K562 (cell line): ENCODE measurements around the gene MYLK3. TPM values are rescaled to one million over a fixed set of nuclear protein-coding genes. Genes with fewer than 3 reads are reported as not detected.

Experiments used
- ATAC-seq: fragments of 200-7000 bp; cut with Tn5 transposase; 3 replicates; pipeline ENCODE4 v1.9.1; 2020; ENCODE audit warnings: moderate library complexity
- BruUV-seq: library from RNA; stranded (reverse); fragments of 400-500 nt; replicated peaks from 2 replicates; lab custom pipeline; 2021; lab: Mats Ljungman, UMichigan
- CTCF ChIA-PET: fragments of 300-600 bp; formaldehyde crosslinking; extraction: SDS; loops from one replicate; lab custom pipeline; 2021; ENCODE audit warnings: low intra/inter-chr PET ratio; lab: Yijun Ruan, JAX
- POLR2A ChIA-PET: fragments of 300-600, 350-650 bp; sonication (Branson Sonifier 250); formaldehyde crosslinking; extraction: SDS; loops from one replicate; lab custom pipeline; 2021; ENCODE audit warnings: antibody characterized with exemption, inconsistent platforms; lab: Yijun Ruan, JAX
- DNase-seq, 4 experiments: peaks; one replicate each; pipeline versions ENCODE4 v3.0.0 to v3.0.0-alpha.2; 2011 to 2018; ENCODE audit warnings: low spot score in 3 of 4, mixed read lengths in 3 of 4; ENCODE audit errors: extremely low read depth in 1 of 4
- FAIRE-seq: peaks from 2 replicates; lab custom pipeline; 2011; peaks lifted over from hg19 to GRCh38; lab: Jason Lieb, UNC
- H2AFZ ChIP-seq: 2 replicates; pipeline ENCODE4 v1.6.0; 2011; ENCODE audit warnings: low read depth, low read length, control low read depth, inconsistent platforms
- H3K27ac ChIP-seq: fragments of 200-600 bp; 3 replicates; pipeline ENCODE4 v1.8.0; 2011; ENCODE audit warnings: low read depth, mild to moderate bottlenecking, control low read depth, inconsistent platforms, low read length, moderate library complexity, mixed read lengths; ENCODE audit errors: extremely low read depth
- H3K27me3 ChIP-seq, 2 experiments: fragments of 300-600 bp in 1 of 2; 2 replicates in 1 of 2; 3 replicates in 1 of 2; pipeline versions ENCODE4 v1.6.0 to v1.8.0; 2011; ENCODE audit warnings: inconsistent platforms in 2 of 2, low read length in 2 of 2, mild to moderate bottlenecking in 1 of 2, mixed read lengths in 1 of 2, moderate library complexity in 1 of 2; ENCODE audit not compliant: control insufficient read depth in 2 of 2, insufficient read depth in 2 of 2
- H3K36me3 ChIP-seq: fragments of 300-600 bp; 3 replicates; pipeline ENCODE4 v1.8.0; 2011; ENCODE audit warnings: mild to moderate bottlenecking, low read length, inconsistent platforms; ENCODE audit not compliant: control insufficient read depth, insufficient read depth
- H3K4me1 ChIP-seq, 2 experiments: fragments of 200-600 bp in 1 of 2; replicated peaks in 1 of 2; 2 replicates in 1 of 2; 3 replicates in 1 of 2; pipeline versions ENCODE4 v1.5.1 to v1.8.0; 2011; ENCODE audit warnings: inconsistent platforms in 2 of 2, low read length in 2 of 2, mild to moderate bottlenecking in 1 of 2, mixed read lengths in 1 of 2, moderate library complexity in 1 of 2; ENCODE audit not compliant: control insufficient read depth in 2 of 2, insufficient read depth in 2 of 2
- H3K4me2 ChIP-seq: 2 replicates; pipeline ENCODE4 v1.6.1; 2011; ENCODE audit warnings: low read length, control low read depth, inconsistent platforms, mixed read lengths; ENCODE audit not compliant: insufficient read depth
- H3K4me3 ChIP-seq: fragments of 200-600 bp; sonication (generic), shearing (Covaris generic); 2 replicates; pipeline ENCODE4 v1.5.1; 2016; ENCODE audit warnings: control low read depth, inconsistent platforms
- H3K79me2 ChIP-seq: fragments of 200-600 bp; 3 replicates; pipeline ENCODE4 v1.8.0; 2011; ENCODE audit warnings: low read length, inconsistent platforms; ENCODE audit not compliant: control insufficient read depth, insufficient read depth
- H3K9ac ChIP-seq, 2 experiments: 2 replicates each; pipeline versions ENCODE4 v1.6.0 to v1.6.1; 2011; ENCODE audit warnings: low read depth in 2 of 2, low read length in 2 of 2, control low read depth in 1 of 2, inconsistent platforms in 1 of 2, mild to moderate bottlenecking in 1 of 2, mixed read lengths in 1 of 2; ENCODE audit not compliant: insufficient read depth in 1 of 2
- H3K9me1 ChIP-seq: one replicate; pipeline ENCODE4 v1.6.0; 2011; ENCODE audit warnings: inconsistent platforms, mild to moderate bottlenecking, low read length, moderate library complexity; ENCODE audit not compliant: control insufficient read depth, insufficient read depth
- H3K9me3 ChIP-seq: replicated peaks from 2 replicates; pipeline ENCODE4 v1.5.1; 2011; ENCODE audit warnings: low read depth, low read length, inconsistent platforms; ENCODE audit not compliant: control insufficient read depth, insufficient read depth
- H4K20me1 ChIP-seq: replicated peaks from 2 replicates; pipeline ENCODE4 v1.6.1; 2011; ENCODE audit warnings: low read length, inconsistent platforms, mixed read lengths; ENCODE audit not compliant: control insufficient read depth, insufficient read depth
- FOXK1 ChIP-seq: sonication (generic); formaldehyde crosslinking; IDR thresholded peaks from 2 replicates; pipeline ENCODE4 v1.8.0; 2022; ENCODE audit warnings: missing genetic modification reagents, mild to moderate bottlenecking, borderline replicate concordance
- MCM2 ChIP-seq: fragments of 450-650 bp; IDR thresholded peaks from 2 replicates; pipeline ENCODE4 v1.6.1; 2017; ENCODE audit warnings: low read depth, mild to moderate bottlenecking
- NFRKB ChIP-seq: fragments of 450-650 bp; IDR thresholded peaks from 2 replicates; pipeline ENCODE4 v1.6.1; 2016; ENCODE audit warnings: low read depth
- PHB2 ChIP-seq: fragments of 450-650 bp; IDR thresholded peaks from 2 replicates; pipeline ENCODE4 v1.6.1; 2017; ENCODE audit warnings: low read depth
- TGIF2 ChIP-seq: sonication (generic); formaldehyde crosslinking; IDR thresholded peaks from 2 replicates; pipeline ENCODE4 v1.8.1; 2022; ENCODE audit warnings: mild to moderate bottlenecking, missing genetic modification reagents, moderate library complexity
- ZNF174 ChIP-seq: fragments of 250-450 bp; sonication (Bioruptor Pico); IDR thresholded peaks from 2 replicates; pipeline ENCODE4 v1.4.0; 2020; ENCODE audit warnings: mild to moderate bottlenecking
- WGBS: fragments of 100-300 bp; shearing (Covaris generic); methylation state at CpG from one replicate; pipeline ENCODE4 v1.1.6; 2016; ENCODE audit warnings: low coverage, mixed read lengths; ENCODE audit not compliant: insufficient coverage; ENCODE audit errors: missing lambda C conversion rate; 5-methylcytosine and 5-hydroxymethylcytosine counted together
- in situ Hi-C: fragments of 300-500 bp; cut with MboI; formaldehyde crosslinking; loops from 4 replicates; pipeline ENCODE4 v1.15.0; 2018; ENCODE audit warnings: inconsistent platforms, mixed read lengths
- intact Hi-C: fragments of 100-400 bp; cut with micrococcal nuclease; formaldehyde crosslinking; loops from 2 replicates; pipeline ENCODE4 v1.14.2; 2022
- polyA plus RNA-seq, 8 experiments: library from polyadenylated mRNA; depleted of rRNA in 4 of 8; stranded (reverse) in 5 of 8; unstranded in 3 of 8; fragments of >200 nt; fragmentation: Nextera tagmentation in 2 of 8; fragmentation: Illumina TruSeq in 1 of 8; extraction: Ambion mirVana in 2 of 8; extraction: Trizol in 1 of 8; gene quantifications; 2 replicates each; pipeline versions ENCODE4 v1.2.1 to v1.2.3, GENCODE V29; 2011 to 2014; ENCODE audit warnings: inconsistent platforms in 1 of 8, missing spikeins in 1 of 8
- total RNA-seq, 7 experiments: library from RNA; depleted of rRNA in 6 of 7; stranded (reverse); fragments of >200 nt in 6 of 7; fragmentation: Illumina TruSeq in 2 of 7; extraction: Trizol in 2 of 7; gene quantifications; 2 replicates each; pipeline versions ENCODE4 v1.2.1 to v1.2.3, GENCODE V29; 2011 to 2021; ENCODE audit warnings: low replicate concordance in 1 of 7
- TF ChIP-seq, protein P1 (sequence below), 2 experiments: fragments of 450-650 bp; formaldehyde crosslinking in 1 of 2; IDR thresholded peaks; 2 replicates each; pipeline versions ENCODE4 v1.4.0 to v1.6.1; 2014 to 2020; ENCODE audit warnings: mild to moderate bottlenecking in 2 of 2, borderline replicate concordance in 1 of 2, low read depth in 1 of 2

MYLK3 gene
- total and polyA plus RNA-seq, 9 of the 15 experiments (the other 6 are each of a cell fraction or from before 2014, with no cell fraction given), result 0.69 to 10.7 (median 4.7) TPM

DNA sequence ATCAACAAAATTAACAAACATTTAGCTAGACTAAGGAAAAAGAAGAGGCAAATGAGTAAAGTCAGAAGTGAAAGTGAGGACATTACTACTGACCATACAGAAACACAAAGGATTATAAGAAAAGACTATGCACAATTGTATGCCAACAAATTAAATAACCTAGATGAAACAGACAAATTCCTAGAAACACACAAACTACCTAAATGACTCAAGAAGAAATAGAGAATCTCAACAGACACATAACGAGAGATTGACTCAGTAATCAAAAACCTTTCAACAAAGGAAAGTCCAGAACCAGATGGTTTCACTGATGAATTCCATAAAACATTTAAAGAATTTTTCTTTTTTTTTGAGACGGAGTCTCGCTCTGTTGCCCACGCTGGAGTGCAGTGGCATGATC, 35.7 kb upstream of the MYLK3 start:
- no peaks in the 10 kb centered on the region for H3K27me3 ChIP-seq
- H3K9ac ChIP-seq, result no peak overlapping the region
- no peak overlapping the region for H2AFZ ChIP-seq
- H3K79me2 ChIP-seq, result no peaks in the 10 kb centered on the region
- H3K27ac ChIP-seq, result no peak overlapping the region
- no peak overlapping the region for H3K4me2 ChIP-seq
- no peak for TF ChIP-seq TGIF2 (CRISPR knock-in tag)
- TF ChIP-seq NFRKB, result no peak
- no peak for TF ChIP-seq MCM2
- TF ChIP-seq, protein P1, sequence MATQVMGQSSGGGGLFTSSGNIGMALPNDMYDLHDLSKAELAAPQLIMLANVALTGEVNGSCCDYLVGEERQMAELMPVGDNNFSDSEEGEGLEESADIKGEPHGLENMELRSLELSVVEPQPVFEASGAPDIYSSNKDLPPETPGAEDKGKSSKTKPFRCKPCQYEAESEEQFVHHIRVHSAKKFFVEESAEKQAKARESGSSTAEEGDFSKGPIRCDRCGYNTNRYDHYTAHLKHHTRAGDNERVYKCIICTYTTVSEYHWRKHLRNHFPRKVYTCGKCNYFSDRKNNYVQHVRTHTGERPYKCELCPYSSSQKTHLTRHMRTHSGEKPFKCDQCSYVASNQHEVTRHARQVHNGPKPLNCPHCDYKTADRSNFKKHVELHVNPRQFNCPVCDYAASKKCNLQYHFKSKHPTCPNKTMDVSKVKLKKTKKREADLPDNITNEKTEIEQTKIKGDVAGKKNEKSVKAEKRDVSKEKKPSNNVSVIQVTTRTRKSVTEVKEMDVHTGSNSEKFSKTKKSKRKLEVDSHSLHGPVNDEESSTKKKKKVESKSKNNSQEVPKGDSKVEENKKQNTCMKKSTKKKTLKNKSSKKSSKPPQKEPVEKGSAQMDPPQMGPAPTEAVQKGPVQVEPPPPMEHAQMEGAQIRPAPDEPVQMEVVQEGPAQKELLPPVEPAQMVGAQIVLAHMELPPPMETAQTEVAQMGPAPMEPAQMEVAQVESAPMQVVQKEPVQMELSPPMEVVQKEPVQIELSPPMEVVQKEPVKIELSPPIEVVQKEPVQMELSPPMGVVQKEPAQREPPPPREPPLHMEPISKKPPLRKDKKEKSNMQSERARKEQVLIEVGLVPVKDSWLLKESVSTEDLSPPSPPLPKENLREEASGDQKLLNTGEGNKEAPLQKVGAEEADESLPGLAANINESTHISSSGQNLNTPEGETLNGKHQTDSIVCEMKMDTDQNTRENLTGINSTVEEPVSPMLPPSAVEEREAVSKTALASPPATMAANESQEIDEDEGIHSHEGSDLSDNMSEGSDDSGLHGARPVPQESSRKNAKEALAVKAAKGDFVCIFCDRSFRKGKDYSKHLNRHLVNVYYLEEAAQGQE (IDR thresholded peaks at IDR 0.05; ENCODE audit: borderline replicate concordance), result no peak
- TF ChIP-seq, protein P1 (CRISPR knock-in tag; IDR thresholded peaks at IDR 0.05; ENCODE audit: low read depth), result no peak
- no peak for TF ChIP-seq PHB2
- TF ChIP-seq FOXK1 (CRISPR knock-in tag), result no peak
- no peak for TF ChIP-seq ZNF174
- no TSS peak for BruUV-seq
- 74% methylated on average over 4 of the region's 4 CpGs for WGBS
- in situ Hi-C loops (no loop called here), intact Hi-C loops (no loop called here)
- no peak for DNase-seq
- no peaks in the 10 kb centered on the region for H4K20me1 ChIP-seq
- H3K9me3 ChIP-seq, result no peaks in the 10 kb centered on the region
- ATAC-seq, result no peak
- no peaks in the 10 kb centered on the region for H3K9me1 ChIP-seq
- no peak for FAIRE-seq
- peaks cover 0 to 2% of the 10 kb centered on the region in 2 experiments; a peak in 3 of 5 replicates for H3K4me1 ChIP-seq
- H3K36me3 ChIP-seq, result no peaks in the 10 kb centered on the region
- CTCF ChIA-PET, result no interaction called here
- no peak overlapping the region for H3K4me3 ChIP-seq
- POLR2A ChIA-PET, result no interaction called here
